Stimulated activated CD8-positive, alpha-beta memory T cell treated with anti-CD3 and anti-CD28 coated beads, Interleukin-2, amount 100 ng/mL, for 1 hour (primary cell): Measurements from ENCODE around the gene SERPINF2.
"Not testable (repeated sequence)": the region's sequence is repeated elsewhere in the genome, so short reads cannot be mapped to it uniquely, and the experiment has no call there.

Experiments used
- DNase-seq, 2 donors: peaks; one replicate each; pipeline ENCODE4 v3.0.0-alpha.2; 2020; ENCODE audit warnings: low read depth in 2 of 2

SERPINF2 gene

DNA sequence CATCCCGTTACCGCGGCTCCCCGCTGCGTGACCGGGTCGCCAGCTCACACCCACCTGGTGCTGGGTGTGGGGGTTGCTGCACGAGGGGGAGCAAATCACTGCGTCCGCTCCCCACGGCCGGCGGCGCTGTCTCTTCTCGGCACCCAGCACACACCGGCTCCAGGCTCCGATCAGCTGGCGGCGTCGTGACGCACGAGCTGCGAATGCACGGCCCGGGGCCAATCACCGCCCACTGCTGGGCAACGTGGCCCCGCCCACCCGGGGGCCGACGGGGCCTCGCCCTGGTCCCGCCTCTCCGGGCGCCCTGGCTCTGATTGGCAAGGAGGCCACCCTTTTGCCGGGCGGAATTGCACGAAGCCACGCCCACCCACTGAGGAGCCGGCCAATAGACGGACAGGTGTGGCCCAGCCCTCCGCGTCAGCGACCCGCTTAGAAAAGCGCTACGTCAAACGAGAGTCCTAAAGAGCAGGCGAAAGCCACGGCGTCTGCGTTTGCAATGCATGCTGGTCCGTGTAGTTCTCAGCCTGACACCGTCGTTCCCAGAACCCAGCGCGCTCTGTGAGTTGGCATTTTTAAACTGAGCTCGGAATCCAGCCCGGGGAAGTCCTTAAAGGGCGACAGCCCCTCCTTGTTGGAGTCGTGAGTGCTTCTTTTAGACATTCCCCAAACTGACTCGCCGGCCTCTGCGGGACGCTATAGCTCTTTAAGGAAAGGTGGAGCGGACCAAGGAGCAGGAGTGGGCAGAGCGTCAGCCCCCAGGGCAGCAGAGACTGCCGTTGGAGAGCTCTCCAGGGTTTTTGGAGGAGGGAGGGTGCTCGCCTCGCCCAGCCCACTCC lies 26.4 kb upstream of the SERPINF2 start:
- DNase-seq: peak; percentile 99 to 100

DNA sequence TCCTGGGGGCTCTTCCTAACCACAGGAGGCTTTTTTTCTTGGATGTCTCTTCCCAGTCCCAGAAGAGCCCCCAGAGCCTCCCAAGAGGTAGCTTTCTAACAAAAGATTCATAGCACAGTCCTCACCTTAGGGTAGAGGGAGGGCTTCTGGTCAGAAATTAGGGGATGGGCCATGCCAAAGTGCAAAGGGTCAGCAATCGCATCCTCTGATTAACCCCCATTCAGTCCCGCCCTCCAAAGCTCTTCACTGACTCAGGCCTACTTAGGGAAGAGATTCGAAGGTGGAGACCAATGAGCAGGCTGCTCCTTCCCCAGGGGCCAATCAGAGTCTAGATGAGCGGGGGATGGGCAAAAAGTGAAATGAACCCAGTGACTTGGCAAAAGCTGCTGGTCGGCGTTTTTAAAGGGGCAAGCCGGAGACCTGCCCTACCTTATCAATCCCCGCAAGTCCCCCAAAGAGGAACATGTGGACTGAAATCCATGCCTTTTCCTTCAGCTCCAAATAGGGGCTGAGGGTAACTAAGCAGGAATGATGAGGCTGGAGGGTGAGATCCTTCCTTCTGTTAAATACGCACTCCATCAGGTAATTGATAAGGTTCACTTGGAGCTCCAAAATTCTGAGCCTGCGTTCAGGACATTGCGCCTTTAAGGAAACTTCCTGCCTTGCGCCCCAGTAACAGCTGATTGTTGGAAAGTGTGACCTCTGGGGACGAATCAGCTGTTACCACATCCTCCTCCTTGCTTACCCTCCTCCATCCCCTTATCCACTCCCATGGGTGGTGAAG lies 25.6 kb upstream of the SERPINF2 start:
- DNase-seq: peak; percentile 62 to 64

GRCh38 chr17:1718362-1719165 lies 24.1 kb upstream of the SERPINF2 start:
- no peak for DNase-seq

- peak; percentile 42 to 45 for DNase-seq
These were observed 21.8 kb upstream of the SERPINF2 start for GRCh38 chr17:1720856-1721386.

DNA sequence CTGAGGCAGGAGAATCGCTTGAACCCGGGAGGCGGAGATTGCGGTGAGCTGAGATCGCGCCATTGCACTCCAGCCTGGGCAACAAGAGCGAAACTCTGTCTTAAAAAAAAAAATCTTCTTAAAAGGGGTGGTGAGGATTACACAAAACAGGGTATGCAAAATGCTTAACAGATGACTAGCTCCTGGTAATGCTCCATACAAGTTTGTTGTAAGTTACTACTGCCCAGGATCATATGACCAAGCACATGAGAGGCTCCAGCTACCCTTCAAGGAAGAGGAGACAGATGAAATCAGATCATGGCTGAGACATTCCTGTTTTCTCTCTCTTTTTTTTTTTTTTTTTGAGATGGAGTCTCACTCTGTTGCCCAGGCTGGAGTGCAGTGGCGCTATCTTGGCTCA lies 20.6 kb upstream of the SERPINF2 start:
- DNase-seq: not testable (repeated sequence)

GRCh38 chr17:1724351-1724868 lies 18.3 kb upstream of the SERPINF2 start, which contains the start of gene WDR81:
TSS of gene WDR81 (plus strand) at chr17:1724704. CDS start at chr17:1724960, 256 bp downstream.
- DNase-seq: peak; percentile 73 to 80

GRCh38 chr17:1724869-1725641 lies 17.6 kb upstream of the SERPINF2 start:
- DNase-seq: no peak

DNA sequence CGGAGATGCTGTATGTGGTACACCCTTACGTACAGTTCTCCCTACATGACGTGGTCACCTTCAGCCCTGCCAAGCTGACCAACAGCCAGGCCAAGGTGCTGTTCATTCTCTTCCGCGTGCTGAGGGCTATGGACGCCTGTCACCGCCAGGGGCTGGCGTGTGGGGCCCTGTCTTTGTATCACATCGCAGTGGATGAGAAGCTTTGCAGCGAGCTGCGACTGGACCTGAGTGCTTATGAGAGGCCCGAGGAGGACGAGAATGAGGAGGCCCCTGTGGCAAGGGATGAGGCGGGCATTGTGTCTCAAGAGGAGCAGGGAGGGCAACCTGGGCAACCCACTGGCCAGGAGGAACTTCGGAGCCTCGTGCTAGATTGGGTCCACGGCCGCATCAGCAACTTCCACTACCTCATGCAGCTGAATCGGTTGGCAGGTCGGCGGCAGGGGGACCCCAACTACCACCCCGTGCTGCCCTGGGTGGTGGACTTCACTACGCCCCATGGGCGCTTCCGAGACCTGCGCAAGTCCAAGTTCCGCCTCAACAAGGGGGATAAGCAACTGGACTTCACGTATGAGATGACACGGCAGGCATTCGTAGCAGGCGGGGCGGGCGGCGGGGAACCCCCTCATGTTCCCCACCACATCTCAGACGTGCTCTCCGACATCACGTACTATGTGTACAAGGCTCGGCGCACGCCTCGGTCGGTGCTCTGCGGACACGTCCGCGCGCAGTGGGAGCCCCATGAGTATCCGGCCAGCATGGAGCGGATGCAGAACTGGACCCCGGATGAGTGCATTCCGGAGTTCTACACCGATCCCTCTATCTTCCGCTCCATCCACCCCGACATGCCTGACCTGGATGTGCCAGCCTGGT lies 16.8 kb upstream of the SERPINF2 start:
- DNase-seq: no peak

DNA sequence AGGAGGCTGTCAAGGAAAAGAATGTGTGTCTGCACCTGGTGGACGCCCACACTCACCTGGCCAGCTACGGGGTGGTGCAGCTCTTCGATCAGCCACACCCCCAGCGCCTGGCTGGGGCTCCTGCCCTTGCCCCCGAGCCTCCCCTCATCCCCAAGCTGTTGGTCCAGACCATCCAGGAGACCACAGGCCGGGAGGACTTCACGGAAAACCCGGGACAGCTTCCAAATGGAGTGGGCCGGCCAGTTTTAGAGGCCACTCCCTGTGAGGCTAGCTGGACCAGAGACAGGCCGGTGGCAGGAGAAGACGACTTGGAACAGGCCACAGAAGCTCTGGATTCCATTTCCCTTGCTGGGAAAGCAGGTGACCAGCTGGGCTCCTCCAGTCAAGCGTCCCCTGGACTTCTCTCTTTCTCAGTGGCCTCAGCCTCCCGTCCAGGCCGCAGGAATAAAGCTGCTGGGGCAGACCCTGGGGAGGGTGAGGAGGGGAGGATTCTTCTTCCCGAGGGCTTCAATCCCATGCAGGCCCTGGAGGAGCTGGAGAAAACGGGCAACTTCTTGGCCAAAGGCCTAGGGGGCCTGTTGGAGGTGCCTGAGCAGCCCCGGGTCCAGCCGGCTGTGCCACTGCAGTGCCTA lies 15.9 kb upstream of the SERPINF2 start:
- DNase-seq: no peak

DNA sequence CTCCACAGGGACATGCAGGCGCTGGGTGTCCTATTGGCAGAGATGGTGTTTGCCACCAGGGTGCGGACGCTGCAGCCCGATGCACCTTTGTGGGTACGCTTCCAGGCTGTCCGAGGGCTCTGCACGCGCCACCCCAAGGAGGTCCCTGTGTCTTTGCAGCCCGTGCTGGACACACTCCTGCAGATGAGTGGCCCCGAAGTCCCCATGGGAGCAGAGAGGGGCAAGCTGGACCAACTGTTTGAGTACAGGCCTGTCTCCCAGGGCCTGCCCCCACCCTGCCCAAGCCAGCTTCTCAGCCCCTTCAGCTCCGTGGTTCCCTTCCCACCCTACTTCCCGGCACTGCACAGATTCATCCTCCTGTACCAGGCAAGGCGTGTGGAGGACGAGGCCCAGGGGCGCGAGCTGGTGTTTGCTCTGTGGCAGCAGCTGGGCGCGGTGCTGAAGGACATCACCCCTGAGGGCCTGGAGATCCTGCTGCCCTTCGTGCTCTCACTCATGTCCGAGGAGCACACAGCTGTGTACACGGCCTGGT lies 15.3 kb upstream of the SERPINF2 start:
- no peak for DNase-seq

DNA sequence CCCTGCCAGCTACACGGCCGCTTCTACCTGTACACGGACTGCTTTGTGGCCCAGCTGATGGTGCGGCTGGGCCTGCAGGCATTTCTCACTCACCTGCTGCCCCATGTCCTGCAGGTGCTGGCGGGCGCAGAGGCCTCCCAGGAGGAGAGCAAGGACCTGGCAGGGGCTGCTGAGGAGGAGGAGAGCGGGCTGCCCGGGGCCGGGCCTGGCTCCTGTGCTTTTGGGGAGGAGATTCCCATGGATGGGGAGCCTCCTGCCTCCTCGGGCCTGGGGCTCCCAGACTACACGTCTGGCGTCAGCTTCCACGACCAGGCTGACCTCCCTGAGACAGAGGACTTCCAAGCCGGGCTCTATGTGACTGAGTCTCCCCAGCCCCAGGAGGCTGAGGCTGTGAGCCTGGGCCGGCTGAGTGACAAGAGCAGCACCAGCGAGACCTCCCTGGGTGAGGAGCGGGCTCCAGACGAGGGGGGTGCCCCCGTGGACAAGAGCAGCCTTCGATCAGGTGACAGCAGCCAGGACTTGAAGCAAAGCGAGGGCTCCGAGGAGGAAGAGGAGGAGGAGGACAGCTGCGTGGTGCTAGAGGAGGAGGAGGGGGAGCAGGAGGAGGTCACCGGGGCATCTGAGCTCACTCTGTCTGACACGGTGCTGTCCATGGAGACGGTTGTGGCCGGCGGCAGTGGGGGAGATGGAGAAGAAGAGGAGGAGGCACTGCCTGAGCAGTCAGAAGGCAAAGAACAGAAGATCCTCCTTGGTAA lies 14.6 kb upstream of the SERPINF2 start:
- no peak for DNase-seq

- DNase-seq: no peak
These were observed 12.7 kb upstream of the SERPINF2 start for GRCh38 chr17:1729966-1730325.

DNA sequence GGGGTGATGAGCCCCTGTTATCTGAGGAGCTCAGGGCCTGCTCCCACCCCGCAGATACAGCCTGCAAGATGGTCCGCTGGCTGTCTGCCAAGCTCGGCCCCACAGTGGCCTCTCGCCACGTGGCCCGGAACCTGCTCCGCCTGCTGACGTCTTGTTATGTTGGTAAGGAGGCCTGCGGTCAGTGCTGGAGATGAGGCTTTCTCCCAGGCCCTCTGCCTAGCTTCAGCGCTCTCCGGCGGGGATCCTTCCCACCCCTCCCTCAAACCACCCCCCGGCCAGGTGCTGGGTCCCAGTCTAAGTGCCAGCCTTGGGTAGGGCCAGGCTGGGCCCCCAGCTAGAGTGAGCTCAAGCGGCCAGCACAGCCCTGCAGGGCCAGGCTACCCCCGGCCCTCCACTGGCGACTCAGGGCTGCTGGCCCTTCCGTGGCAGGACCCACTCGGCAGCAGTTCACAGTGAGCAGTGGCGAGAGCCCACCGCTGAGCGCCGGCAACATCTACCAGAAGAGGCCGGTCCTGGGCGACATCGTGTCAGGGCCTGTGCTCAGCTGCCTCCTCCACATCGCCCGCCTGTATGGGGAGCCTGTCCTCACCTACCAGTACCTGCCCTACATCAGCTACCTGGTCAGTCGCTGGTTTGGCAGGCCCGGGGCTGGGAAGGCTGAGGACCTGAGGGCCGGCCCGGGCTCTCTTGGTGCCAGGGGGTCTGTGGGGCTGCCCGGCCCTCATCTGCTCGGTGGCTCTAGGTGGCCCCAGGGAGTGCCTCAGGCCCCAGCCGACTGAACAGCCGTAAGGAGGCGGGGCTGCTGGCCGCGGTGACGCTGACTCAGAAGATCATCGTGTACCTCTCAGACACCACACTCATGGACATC lies 12.1 kb upstream of the SERPINF2 start:
- no peak for DNase-seq

GRCh38 chr17:1731194-1731506 lies 11.5 kb upstream of the SERPINF2 start:
- no peak for DNase-seq

- no peak for DNase-seq
These were observed 10.3 kb upstream of the SERPINF2 start for GRCh38 chr17:1732241-1732832.

DNA sequence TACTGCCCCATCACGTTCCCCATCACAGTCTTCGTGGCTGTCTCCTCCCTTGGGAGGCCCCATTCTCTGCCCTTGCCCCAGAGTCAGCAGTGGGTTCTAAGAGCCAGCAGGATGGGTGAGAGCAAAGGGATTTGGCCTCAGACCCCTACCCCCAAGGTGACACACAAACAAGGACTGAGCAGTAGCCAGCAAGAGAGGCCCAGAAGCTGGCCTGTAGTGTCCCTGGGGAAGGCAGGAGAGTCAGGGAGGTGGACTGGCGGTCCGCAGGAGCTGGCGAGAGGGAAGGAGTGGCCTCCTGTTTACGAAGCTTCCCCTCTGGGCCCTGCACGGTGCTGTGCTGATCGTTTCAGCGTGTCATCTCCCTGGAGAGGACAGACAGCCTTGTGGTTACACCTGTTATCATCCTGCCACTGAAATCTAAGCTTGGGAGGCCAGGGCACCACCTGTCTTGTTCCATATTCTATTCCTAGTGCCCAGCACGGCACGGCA lies 9.8 kb upstream of the SERPINF2 start:
- no peak for DNase-seq

GRCh38 chr17:1733759-1734158 lies 8.9 kb upstream of the SERPINF2 start:
- DNase-seq: no peak
